Fibroblast of skin of back (primary cell): ENCODE data around the gene DLL4.
A peak's percentile ranks its signal among the peaks of the same experiment; 100 is the strongest.

Experiments
- DNase-seq: peaks from one replicate; pipeline ENCODE4 v3.0.0-alpha.2; 2013

Gene DLL4

GRCh38 chr15:40906991-40907802 is 21.9 kb upstream of the DLL4 start:
- no peak for DNase-seq

DNA sequence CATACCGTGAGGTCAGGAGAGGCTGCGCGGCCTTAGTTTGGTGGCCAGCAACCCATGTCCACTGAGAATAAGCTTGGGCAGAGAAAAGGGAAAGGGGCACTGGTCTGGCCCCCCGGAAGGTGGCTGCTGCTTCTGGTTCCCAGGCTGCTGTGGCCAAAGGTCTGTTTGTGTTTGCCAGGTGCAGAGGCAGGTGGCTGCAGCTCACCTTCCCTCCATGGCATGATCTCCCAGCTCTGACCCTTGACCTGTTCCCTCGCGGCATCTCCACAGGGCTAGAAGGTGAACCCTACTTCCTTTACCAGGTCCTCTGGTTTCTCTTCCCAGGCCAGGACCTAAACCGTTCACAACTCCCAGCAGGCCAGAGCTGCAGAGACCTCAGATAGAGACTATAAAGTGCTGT is 21.0 kb upstream of the DLL4 start:
- DNase-seq = no peak

DNA sequence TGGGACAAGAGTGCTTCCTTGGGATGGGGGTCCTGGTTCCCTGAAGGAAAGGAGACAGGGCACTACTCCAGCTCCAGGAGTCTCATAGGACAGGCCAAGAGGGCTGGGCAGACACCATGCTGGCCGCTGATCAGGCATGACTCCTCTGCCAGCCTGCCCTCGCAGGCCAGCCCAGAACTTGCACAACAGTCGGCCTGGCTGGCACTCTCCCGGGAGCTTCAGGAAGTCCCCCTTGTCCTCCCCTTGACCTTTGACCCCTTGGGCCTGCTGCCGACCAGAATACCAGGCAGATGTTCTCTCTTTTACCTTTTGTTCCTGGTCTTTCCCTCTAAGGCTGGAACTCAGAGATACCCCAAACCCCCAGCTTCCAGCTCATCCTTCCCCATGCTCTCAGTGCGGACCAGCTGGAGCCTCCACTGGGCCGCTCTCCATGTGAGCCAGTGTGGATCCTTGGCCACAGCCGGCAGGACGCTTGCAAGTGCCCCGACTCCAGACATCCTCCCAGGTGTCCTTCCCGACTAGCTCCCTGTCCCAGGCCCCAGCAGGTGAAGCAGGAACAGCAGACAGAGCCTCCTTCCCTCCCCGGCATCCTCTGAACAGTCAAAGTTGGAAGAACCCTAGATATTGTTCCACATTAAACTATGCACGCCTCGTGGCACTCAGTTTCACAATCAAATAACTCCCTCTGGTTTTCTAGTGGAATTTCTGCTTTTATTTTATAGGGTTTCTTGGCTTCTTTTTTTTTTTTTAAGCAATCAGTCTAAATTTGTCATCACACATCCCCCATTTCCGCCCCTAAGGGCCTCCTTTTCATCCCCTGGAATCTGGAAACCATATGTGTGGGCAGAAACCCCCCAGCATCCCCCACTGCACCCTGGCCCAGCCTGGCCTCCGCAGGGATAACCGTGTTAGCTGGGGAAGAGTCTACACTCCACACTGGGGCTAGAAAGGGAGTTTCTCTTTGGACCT is 19.2 kb upstream of the DLL4 start:
- peak; percentile 36 for DNase-seq

DNA sequence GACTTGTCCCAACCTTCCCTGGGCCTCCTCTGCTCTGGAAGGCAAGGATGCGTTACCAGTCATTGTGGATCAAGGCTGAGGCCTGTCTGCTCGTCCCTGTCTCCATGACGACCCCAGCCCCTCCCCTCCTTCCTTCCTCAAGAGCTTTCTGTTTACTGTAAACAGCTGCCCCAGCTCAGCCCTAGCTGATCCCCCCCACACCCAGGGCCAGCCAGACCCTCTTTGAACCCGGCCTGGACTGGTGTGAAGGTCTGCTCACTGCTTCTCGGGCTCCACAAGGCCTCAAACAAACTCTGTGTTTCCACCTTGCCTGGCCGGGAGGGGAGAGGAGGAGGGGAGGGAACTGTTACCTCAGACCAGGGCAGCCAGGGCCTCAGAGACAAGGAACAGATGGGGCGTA is 18.0 kb upstream of the DLL4 start:
- DNase-seq = no peak

GRCh38 chr15:40911693-40912092 is 17.4 kb upstream of the DLL4 start:
- no peak for DNase-seq

- no peak for DNase-seq
Measured at GRCh38 chr15:40912478-40912877, 16.7 kb upstream of the DLL4 start.

- no peak for DNase-seq
Measured at GRCh38 chr15:40914013-40914412, 15.1 kb upstream of the DLL4 start.

GRCh38 chr15:40914486-40914885 is 14.7 kb upstream of the DLL4 start:
- no peak for DNase-seq

DNA sequence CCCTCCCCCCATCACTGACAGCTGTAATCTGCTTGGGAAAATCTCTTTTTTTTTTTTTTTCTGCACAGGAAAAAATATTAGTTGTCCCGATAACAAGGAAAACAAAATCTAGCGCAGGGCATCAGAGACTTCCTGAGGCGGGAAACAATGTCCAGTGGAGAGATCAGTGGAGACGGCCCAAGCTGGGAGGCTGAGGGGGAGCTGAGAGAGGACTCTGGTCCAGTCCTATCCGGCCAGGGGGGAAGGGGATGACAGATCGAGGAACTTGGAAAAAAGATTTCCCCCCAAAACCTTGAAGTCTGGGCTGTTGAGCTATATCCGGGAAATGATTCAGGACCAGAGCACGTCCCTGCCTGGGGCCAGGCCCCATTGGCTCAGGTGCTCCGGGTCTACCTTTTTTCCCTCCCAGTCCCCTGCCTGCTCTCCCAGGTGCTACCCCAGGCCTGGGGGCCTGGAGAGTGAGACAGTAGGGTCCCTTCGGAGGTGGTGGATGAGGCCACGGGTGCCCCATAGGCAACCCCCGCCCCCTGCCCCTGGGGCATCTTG is 14.0 kb upstream of the DLL4 start:
- no peak for DNase-seq

DNA sequence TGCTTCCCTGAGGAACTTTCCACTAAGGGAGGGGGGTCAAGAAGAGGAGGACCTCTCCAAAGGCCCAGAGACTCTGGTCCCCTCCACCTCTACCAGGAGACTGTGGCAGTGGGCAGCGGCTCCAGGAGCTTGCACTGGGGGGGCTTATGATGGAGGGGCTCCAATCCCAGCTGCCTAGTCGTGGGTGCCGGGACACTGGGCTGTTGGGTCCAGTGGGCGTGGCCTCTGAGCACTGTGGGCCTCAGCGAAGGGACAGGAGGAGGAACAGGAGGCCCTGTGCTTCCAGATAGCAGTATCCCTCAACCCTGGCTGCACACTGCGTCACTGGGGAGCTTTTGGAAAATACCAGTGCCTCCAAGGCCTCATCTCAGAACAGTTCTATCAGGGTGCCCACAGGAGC is 13.5 kb upstream of the DLL4 start:
- no peak for DNase-seq

DNA sequence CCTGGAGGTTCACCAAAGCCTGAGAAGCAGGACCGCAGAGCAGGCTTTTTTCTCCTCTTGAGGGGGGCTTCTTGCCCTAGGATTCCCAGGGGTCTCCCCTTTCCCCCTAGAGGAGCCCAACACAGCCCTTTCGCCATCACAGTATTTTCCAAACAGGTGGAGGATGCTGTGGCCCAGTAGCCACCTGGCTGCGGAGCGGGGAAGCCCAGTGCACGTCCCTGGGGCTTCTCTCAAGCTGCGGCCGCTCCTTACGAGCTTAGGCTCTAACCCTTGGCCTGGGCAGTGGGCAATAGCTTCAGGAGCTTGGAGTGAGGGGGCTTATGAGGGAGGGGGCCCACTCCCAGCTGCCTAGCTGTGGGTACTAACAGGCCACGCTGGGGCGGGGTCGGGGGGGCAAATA is 11.6 kb upstream of the DLL4 start:
- no peak for DNase-seq

- no peak for DNase-seq
Measured at GRCh38 chr15:40918146-40918798, 10.9 kb upstream of the DLL4 start.

- DNase-seq = no peak
Measured at GRCh38 chr15:40918799-40919392, 10.2 kb upstream of the DLL4 start.

- DNase-seq = no peak
Measured at GRCh38 chr15:40921949-40922607, 7.1 kb upstream of the DLL4 start.

DNA sequence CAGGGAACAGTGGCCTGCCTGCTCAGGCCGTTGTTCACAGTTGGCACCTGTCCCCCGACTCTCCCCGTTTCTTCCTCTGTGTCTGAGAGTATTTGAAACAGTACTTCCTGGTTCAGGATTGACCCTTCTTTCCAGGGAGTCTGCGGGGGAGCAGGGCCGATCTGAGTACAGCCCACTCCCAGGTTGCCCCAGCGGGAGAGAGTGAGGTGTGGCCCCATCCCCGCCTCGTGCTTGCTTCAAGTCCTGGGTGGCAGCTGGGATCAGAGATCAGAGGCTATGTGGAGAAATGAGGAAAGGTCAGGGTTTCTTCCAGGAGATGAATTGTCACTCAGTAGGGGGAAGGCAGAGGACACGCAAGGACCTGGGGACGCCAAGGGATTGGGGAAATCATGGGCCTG is 6.5 kb upstream of the DLL4 start:
- no peak for DNase-seq

GRCh38 chr15:40923551-40923950 is 5.6 kb upstream of the DLL4 start:
- no peak for DNase-seq

DNA sequence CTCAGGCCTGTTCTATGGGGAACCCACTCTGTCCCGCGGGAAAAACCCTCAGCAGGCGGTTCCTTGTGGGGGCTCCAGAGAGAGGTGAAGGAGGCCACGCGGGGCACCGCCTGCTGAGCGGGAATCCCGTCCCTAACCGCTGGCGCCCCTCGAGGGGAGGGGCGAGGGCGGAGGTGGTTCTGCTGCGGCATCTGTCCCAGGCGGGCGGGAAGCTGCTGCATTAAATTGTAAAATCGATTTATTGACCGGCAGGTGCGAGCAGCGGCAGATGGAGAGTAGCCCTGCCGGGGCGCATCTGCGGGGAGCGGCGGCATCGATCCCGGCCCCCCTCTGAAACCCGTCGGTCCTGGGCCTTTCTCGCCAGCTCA is 3.7 kb upstream of the DLL4 start:
- DNase-seq = no peak

DNA sequence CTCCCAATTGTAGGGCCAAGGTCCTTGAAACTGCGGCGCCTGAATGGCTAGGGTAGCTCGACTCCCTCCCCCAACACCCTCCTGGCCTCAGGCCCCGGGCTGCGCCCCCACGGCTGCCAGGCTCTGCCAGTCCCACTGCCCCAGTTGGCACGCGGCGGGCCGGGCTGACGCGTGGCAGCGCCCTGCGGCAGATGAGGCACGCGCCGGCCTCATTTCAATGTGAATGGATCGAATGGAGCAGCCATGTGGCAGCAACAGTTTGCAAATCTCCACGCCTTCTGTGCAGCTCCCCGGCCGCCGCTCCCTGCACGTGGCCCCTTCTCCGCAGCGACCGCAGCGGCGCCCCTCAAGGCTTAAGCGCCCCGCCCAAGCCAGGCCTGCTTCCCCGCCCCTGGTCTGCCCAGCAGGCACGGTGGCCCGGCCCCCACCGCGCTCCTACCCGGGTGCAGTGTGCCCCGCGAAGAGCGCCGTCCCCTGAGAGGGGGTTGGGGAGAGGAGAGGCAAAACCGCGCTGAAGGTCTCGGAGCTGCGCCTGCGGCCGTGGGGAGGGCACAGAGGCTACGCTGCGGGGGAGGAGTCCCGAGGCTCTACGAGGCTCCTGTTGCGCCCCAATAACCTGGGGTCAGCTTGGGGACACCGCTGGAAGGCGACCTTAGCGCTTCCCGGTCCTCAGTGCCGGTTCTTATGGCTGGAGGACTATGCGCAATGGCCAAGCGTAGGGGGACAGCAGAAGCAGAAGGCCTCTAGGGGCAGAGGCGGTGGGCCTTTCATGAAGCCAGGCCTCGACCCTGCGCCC is 3.1 kb upstream of the DLL4 start:
- DNase-seq = no peak

DNA sequence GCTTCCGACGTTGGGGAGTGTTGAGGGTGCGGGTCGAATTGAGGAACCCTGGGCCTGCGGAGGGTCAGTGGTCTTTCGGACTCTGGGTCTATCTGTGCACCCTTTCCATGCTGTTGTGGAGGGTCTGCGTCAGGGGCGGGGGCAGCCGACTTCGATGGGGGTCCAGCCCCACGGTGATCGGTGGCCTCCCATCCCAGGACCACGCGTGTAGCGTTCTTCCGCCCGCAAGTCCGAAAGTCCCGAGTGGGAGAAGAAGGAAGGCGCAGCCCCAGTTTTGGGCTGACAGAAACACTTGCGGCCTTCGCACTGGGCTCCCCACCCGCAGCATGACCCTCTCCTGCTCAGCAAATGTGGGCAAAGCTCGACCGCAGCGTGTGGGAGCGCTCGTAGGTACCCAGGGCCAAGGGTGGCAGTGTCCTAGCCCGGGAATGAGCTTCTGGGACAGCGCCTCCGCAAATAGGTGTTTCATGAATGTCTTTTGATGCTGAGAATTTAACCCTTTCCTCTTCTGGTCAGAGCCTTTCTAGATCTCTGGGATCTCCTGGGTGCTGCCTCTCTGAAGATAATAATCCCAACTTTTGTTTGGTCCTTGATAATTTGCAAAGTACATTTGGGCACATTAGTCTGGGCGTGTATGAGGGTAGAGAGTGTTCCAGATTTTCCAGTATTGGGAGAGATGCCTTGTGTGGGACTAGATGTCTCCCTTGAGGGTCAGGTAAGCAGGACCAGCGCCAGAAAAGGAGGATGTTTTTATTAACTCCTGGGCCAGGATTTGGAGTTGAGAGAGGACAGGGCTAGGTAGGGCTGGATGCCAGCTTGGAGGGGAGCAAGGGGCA is 2.3 kb upstream of the DLL4 start:
- DNase-seq = no peak

DNA sequence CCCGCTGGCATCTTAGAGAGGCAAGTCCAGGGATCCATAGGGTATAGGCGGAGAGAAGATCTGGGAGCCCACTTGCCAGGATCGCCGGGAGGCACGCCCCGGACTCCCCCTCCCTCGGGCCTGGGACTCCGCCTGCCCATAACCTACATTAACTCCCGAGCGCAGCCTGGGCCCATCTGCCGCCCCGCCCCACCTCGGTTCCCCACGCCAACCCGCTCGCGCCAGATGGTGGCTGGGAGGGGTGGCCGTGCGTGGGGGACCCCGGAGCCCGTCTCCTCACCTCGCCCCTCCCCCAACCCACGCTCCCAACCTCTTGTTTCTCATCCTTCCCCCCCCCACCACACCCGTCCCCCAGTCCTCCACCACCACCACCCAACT is 1.7 kb upstream of the DLL4 start:
- no peak for DNase-seq
